Stomach (tissue), 9 donors: ENCODE data around the gene PPARGC1A. TPM values are rescaled to one million over a fixed set of nuclear protein-coding genes. Genes with fewer than 3 reads are reported as not detected.

Source experiments
- DNase-seq, 2 donors: peaks; one replicate each; pipeline versions ENCODE4 v3.0.0 to v3.0.0-alpha.2; 2013 to 2019
- H3K27ac ChIP-seq, 5 donors: fragments of 200-600 bp in 4 of 5; sonication (generic) in 4 of 5; one replicate each; pipeline ENCODE4 v1.5.1; 2013 to 2019; ENCODE audit warnings: mild to moderate bottlenecking in 1 of 5, moderate library complexity in 1 of 5
- H3K27me3 ChIP-seq, 3 donors: fragments of 200-600 bp; sonication (generic); one replicate each; pipeline ENCODE4 v1.5.1; 2017 to 2019; ENCODE audit warnings: mixed run types in 1 of 3
- H3K36me3 ChIP-seq, 4 donors: fragments of 200-600 bp; sonication (generic); 1 replicate in 3 of 4; 2 replicates in 1 of 4; pipeline ENCODE4 v1.5.1; 2016 to 2019
- H3K4me1 ChIP-seq, 4 donors: fragments of 200-600 bp; sonication (generic); one replicate each; pipeline ENCODE4 v1.5.1; 2016 to 2019
- H3K4me3 ChIP-seq, 4 donors: fragments of 200-600 bp; sonication (generic) in 3 of 4; one replicate each; pipeline ENCODE4 v1.5.1; 2016 to 2019; ENCODE audit warnings: mild to moderate bottlenecking in 1 of 4
- H3K9me3 ChIP-seq, 4 donors: fragments of 200-600 bp; sonication (generic); one replicate each; pipeline ENCODE4 v1.5.1; 2016 to 2019
- EP300 ChIP-seq: sonication (generic); formaldehyde crosslinking; IDR thresholded peaks from one replicate; pipeline ENCODE4 v1.6.1; 2017; ENCODE audit warnings: antibody characterized with exemption
- POLR2A ChIP-seq, 4 donors: fragments of 450-650 bp; IDR thresholded peaks; one replicate each; pipeline ENCODE4 v1.6.1; 2016; ENCODE audit warnings: antibody characterized with exemption in 4 of 4, control low read depth in 2 of 4, mild to moderate bottlenecking in 1 of 4, moderate library complexity in 1 of 4
- POLR2AphosphoS5 ChIP-seq, 3 donors: sonication (generic); formaldehyde crosslinking; IDR thresholded peaks; one replicate each; pipeline ENCODE4 v1.6.1; 2016; ENCODE audit warnings: antibody characterized with exemption in 3 of 3
- WGBS, 5 donors: extraction: QIAGEN DNeasy Blood & Tissue Kit in 3 of 5; methylation state at CpG; one replicate each; pipeline versions ENCODE4 v1.1.5 to v1.1.7; 2013 to 2018; 5-methylcytosine and 5-hydroxymethylcytosine counted together
- intact Hi-C: fragments of 100-400 bp; cut with DNase I; formaldehyde crosslinking; loops from one replicate; pipeline ENCODE4 v1.15.1; 2023; ENCODE audit warnings: low total_unique reads
- polyA plus RNA-seq, 3 donors: library from polyadenylated mRNA; stranded (reverse); fragments of 200-250 nt; gene quantifications; one replicate each; pipeline ENCODE4 v1.2.3, GENCODE V29; 2013
- total RNA-seq, 5 donors: library from RNA; depleted of rRNA; stranded (reverse); fragments of >200 nt; gene quantifications; one replicate each; pipeline versions ENCODE4 v1.1.0 to v1.2.3, GENCODE V29; 2014 to 2016
- TF ChIP-seq, protein P1 (sequence below), 7 experiments: fragments of 450-650 bp in 4 of 7; fragments of 200-600 bp in 3 of 7; sonication (generic) in 3 of 7; IDR thresholded peaks; one replicate each; pipeline ENCODE4 v1.5.1; 2016 to 2019; ENCODE audit warnings: antibody characterized with exemption in 7 of 7, control low read depth in 2 of 7, mild to moderate bottlenecking in 1 of 7
- donor health status: healthy with polysubstance abuse.
- donor health status: Bipolar disorder and iron deficiency.
- donor health status: healthy.

The PPARGC1A gene
- total and polyA plus RNA-seq, 8 donors = 2.0 to 230 (median 13.1) TPM

GRCh38 chr4:23934223-23934622, 44.4 kb upstream of the PPARGC1A start:
- peaks cover 11 to 52% (median 40%) of the 10 kb centered on the region in 4 donors for H3K4me1 ChIP-seq
- no peaks in the 10 kb centered on the region for H3K36me3 ChIP-seq
- H3K9me3 ChIP-seq = no peaks in the 10 kb centered on the region
- intact Hi-C loops = no loop called here
- no peak for DNase-seq
- H3K27ac ChIP-seq = peak overlapping the region in 1 of 5 donors; percentile 22
- WGBS, 5 donors = 94 to 99% (median 96%) methylated on average over 4 of the region's 4 CpGs
- H3K27me3 ChIP-seq = no peaks in the 10 kb centered on the region
- no peak overlapping the region for H3K4me3 ChIP-seq
- no peak for TF ChIP-seq POLR2AphosphoS5 (IDR thresholded peaks at IDR 0.05)
- TF ChIP-seq POLR2A (IDR thresholded peaks at IDR 0.05) = no peak
- TF ChIP-seq, protein P1, sequence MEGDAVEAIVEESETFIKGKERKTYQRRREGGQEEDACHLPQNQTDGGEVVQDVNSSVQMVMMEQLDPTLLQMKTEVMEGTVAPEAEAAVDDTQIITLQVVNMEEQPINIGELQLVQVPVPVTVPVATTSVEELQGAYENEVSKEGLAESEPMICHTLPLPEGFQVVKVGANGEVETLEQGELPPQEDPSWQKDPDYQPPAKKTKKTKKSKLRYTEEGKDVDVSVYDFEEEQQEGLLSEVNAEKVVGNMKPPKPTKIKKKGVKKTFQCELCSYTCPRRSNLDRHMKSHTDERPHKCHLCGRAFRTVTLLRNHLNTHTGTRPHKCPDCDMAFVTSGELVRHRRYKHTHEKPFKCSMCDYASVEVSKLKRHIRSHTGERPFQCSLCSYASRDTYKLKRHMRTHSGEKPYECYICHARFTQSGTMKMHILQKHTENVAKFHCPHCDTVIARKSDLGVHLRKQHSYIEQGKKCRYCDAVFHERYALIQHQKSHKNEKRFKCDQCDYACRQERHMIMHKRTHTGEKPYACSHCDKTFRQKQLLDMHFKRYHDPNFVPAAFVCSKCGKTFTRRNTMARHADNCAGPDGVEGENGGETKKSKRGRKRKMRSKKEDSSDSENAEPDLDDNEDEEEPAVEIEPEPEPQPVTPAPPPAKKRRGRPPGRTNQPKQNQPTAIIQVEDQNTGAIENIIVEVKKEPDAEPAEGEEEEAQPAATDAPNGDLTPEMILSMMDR (IDR thresholded peaks at IDR 0.05) = no peak
- TF ChIP-seq EP300 = no peak

DNA sequence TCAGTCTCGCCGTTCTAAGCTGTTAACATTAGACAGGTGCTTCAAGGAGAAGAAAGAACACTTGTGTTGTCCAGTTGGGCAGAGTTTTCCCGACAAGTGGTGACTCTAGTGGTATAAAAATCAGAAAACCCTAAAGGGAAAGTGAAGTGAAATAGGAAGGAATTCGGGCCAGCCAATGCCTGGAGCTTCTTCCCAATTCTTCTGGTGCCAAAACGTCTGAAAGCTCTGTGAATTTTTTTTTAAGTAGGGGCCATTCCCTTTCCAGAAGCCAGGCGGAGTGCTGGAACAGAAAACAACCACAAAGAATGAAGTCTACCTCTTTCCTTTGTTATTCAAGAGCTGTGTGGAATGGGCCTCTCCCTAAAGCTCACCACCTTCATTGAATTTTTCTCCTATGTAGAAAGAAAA, 43.1 kb upstream of the PPARGC1A start:
- peak overlapping the region; percentile 5 to 67 (median 52) for H3K27ac ChIP-seq
- no peaks in the 10 kb centered on the region for H3K27me3 ChIP-seq
- TF ChIP-seq POLR2A (IDR thresholded peaks at IDR 0.05) = no peak
- TF ChIP-seq, protein P1 (IDR thresholded peaks at IDR 0.05) = peak in 4 of 7 experiments; percentile 20 to 70 (median 46)
- no peaks in the 10 kb centered on the region for H3K36me3 ChIP-seq
- no peak overlapping the region for H3K4me3 ChIP-seq
- no peaks in the 10 kb centered on the region for H3K9me3 ChIP-seq
- 40 to 47% (median 47%) methylated on average over 6 of the region's 6 CpGs for WGBS, 5 donors
- intact Hi-C loops = no loop called here
- H3K4me1 ChIP-seq = peaks cover 11 to 52% (median 40%) of the 10 kb centered on the region in 4 donors
- peak in 1 of 2 donors; percentile 46 for DNase-seq

- Histone ChIP-seq H3K36me3 (no peaks in the 10 kb centered on the region), H3K4me3 (no peak overlapping the region), H3K4me1 (peaks cover 11 to 52% (median 40%) of the 10 kb centered on the region in 4 donors), H3K27ac (peak overlapping the region in 2 of 5 donors; percentile 47 to 67), H3K27me3 (no peaks in the 10 kb centered on the region), H3K9me3 (no peaks in the 10 kb centered on the region)
- TF ChIP-seq, protein P1 (IDR thresholded peaks at IDR 0.05) = no peak
- TF ChIP-seq POLR2A (IDR thresholded peaks at IDR 0.05) (no peak), POLR2AphosphoS5 (IDR thresholded peaks at IDR 0.05) (no peak), EP300 (no peak)
- intact Hi-C loops = no loop called here
- WGBS, 5 donors = 71 to 88% (median 83%) methylated on average over 4 of the region's 4 CpGs
- no peak for DNase-seq
Measured at GRCh38 chr4:23932186-23932585, 42.3 kb upstream of the PPARGC1A start.

GRCh38 chr4:23931489-23931830, 41.6 kb upstream of the PPARGC1A start:
- TF ChIP-seq, protein P1 (IDR thresholded peaks at IDR 0.05) = no peak
- TF ChIP-seq EP300 = no peak
- no peak for TF ChIP-seq POLR2AphosphoS5 (IDR thresholded peaks at IDR 0.05)
- TF ChIP-seq POLR2A (IDR thresholded peaks at IDR 0.05) = no peak
- 50 to 66% (median 62%) methylated on average over 2 of the region's 2 CpGs for WGBS, 5 donors
- H3K27me3 ChIP-seq = no peaks in the 10 kb centered on the region
- peak overlapping the region in 4 of 5 donors; percentile 63 to 75 (median 70) for H3K27ac ChIP-seq
- H3K9me3 ChIP-seq = no peaks in the 10 kb centered on the region
- intact Hi-C loops = no loop called here
- no peak overlapping the region for H3K4me3 ChIP-seq
- H3K4me1 ChIP-seq = peaks cover 11 to 49% (median 40%) of the 10 kb centered on the region in 4 donors
- DNase-seq = no peak
- H3K36me3 ChIP-seq = no peaks in the 10 kb centered on the region
